Activated T-cell treated with anti-CD3 and anti-CD28 coated beads, Interleukin-2, amount 50 U/mL, for 72 hours (primary cell): ENCODE measurements around the gene MAML2. TPM values are rescaled to one million over a fixed set of nuclear protein-coding genes. Genes with fewer than 3 reads are reported as not detected.

ENCODE experiments used
- ATAC-seq, 2 donors: fragments of 150-1000 bp; cut with Tn5 transposase; replicated peaks in 1 of 2; 2 replicates each; pipeline ENCODE4 v1.10.0; 2021; ENCODE audit warnings: moderate library complexity in 2 of 2, mild to moderate bottlenecking in 1 of 2
- DNase-seq, 2 donors: peaks; one replicate each; pipeline ENCODE4 v3.0.0; 2021 to 2022; ENCODE audit warnings: mixed read lengths in 1 of 2
- H3K27ac Mint-ChIP-seq: one replicate; pipeline ENCODE4 v1.8.0; 2022; ENCODE audit warnings: mild to moderate bottlenecking, moderate library complexity, mixed read lengths
- H3K27me3 Mint-ChIP-seq: one replicate; pipeline ENCODE4 v1.8.0; 2022; ENCODE audit warnings: low read depth, mixed read lengths
- H3K36me3 Mint-ChIP-seq, 2 donors: one replicate each; pipeline ENCODE4 v1.8.0; 2022; ENCODE audit warnings: mixed read lengths in 2 of 2, mild to moderate bottlenecking in 1 of 2; ENCODE audit not compliant: insufficient read depth in 2 of 2
- H3K4me1 Mint-ChIP-seq: one replicate; pipeline ENCODE4 v1.8.0; 2022; ENCODE audit warnings: low read depth, mixed read lengths
- H3K4me3 Mint-ChIP-seq, 2 donors: one replicate each; pipeline ENCODE4 v1.8.0; 2022; ENCODE audit warnings: mild to moderate bottlenecking in 2 of 2, mixed read lengths in 2 of 2, moderate library complexity in 2 of 2
- H3K9me3 Mint-ChIP-seq, 2 donors: one replicate each; pipeline ENCODE4 v1.8.0; 2022; ENCODE audit warnings: mixed read lengths in 2 of 2
- total RNA-seq, 2 donors: library from RNA; stranded (reverse); gene quantifications; one replicate each; pipeline ENCODE4 v1.2.3, GENCODE V29; 2022

Gene MAML2
- total RNA-seq, 2 donors from 2014 or later = 30.5 to 34.6 TPM

DNA sequence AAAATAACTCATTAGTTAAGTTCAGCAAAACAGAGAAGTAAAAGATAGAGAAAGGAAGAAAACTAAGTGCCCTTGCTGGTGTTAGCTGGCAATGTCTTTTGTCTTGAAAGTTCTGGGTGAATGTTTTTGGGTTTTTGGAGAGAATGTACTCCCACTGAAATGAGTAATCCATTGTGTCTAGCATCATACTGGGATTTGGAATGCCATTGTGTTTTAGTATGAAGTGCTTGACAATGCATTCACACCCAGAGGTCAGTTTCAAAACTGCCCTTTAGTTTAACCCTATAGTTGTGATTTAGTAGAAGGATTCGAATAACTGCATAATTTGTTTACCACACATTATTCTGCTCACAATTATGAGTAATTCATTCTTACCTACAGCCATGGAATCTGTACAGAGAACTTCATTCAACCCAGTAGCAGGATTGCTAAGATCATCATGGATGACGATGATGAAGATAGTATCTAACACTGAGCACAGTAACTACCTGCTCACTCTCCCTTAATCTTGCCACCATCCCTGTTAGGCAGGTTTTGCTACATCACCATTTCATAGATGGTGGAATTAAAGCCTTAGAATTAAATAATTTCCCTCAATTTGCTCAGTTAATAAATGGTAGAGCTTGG lies 33.9 kb downstream of the MAML2 start:
- Mint-ChIP-seq H3K4me1 (peaks cover 82% of the 10 kb centered on the region), H3K9me3 (no peaks in the 10 kb centered on the region), H3K36me3 (peaks cover 3 to 4% of the 10 kb centered on the region in 2 donors), H3K27ac (no peak overlapping the region), H3K27me3 (no peaks in the 10 kb centered on the region), H3K4me3 (no peak overlapping the region)
- ATAC-seq = peak; percentile 39 to 58
- no peak for DNase-seq

GRCh38 chr11:96307776-96308140 lies 35.2 kb downstream of the MAML2 start:
- Mint-ChIP-seq H3K27me3 (no peaks in the 10 kb centered on the region), H3K4me1 (peaks cover 83% of the 10 kb centered on the region), H3K36me3 (peaks cover 2% of the 10 kb centered on the region in 2 donors), H3K27ac (peak overlapping the region; percentile 76), H3K4me3 (peak overlapping the region; percentile 64 to 70), H3K9me3 (no peaks in the 10 kb centered on the region)
- no peak for DNase-seq
- ATAC-seq = peak; percentile 24 to 28

- peak overlapping the region; percentile 64 to 70 for H3K4me3 Mint-ChIP-seq
- H3K9me3 Mint-ChIP-seq = no peaks in the 10 kb centered on the region
- H3K4me1 Mint-ChIP-seq = peaks cover 88% of the 10 kb centered on the region
- H3K36me3 Mint-ChIP-seq = peaks cover 2 to 4% of the 10 kb centered on the region in 2 donors
- DNase-seq (no peak), ATAC-seq (peak; percentile 59 to 65)
- H3K27me3 Mint-ChIP-seq = no peaks in the 10 kb centered on the region
- peak overlapping the region; percentile 76 for H3K27ac Mint-ChIP-seq
These were observed 35.8 kb downstream of the MAML2 start for GRCh38 chr11:96306933-96307775.

DNA sequence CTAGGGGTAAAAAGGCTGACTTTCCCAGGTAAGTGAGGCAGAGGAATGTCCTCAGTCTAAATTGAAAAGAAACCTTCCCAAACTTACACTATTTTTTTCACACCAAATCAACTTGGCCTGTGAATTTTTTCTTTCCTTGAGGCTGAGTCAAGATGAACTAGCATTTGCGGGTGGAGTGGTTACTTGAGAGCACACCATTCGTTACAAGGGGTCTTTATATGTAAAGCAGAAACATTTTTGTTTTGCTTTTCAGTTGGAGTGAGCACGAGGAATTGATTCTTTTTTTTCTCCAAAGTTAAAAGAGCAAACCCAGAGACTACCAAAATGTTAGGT lies 36.4 kb downstream of the MAML2 start:
- ATAC-seq (peak in 1 of 2 donors; percentile 10), DNase-seq (no peak)
- Mint-ChIP-seq H3K9me3 (no peaks in the 10 kb centered on the region), H3K27ac (no peak overlapping the region), H3K27me3 (no peaks in the 10 kb centered on the region), H3K36me3 (peaks cover 2 to 4% of the 10 kb centered on the region in 2 donors), H3K4me1 (peaks cover 88% of the 10 kb centered on the region), H3K4me3 (peak overlapping the region; percentile 64 to 70)

GRCh38 chr11:96306071-96306470 lies 36.9 kb downstream of the MAML2 start:
- no peaks in the 10 kb centered on the region for H3K27me3 Mint-ChIP-seq

DNA sequence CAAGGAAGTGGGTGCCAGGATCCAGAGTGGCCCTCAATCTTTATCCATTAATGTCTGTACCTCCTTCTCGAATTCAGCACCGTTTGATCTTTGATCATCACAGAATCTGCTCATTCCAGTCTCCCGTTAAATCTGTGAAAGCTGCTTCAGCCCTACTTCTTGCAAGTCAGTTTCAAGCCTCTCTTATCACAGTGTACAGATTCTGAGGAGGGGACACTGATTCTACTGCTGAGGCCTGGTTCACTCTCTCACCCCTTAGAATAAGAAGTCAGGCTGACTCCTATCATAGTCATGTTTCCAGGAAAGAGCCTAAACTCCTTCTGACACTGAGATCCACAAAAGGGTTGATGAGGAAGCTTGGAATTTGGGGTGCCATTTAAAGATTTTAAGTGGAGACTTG lies 39.0 kb downstream of the MAML2 start:
- ATAC-seq (no peak), DNase-seq (no peak)
- Mint-ChIP-seq H3K9me3 (no peaks in the 10 kb centered on the region), H3K36me3 (peaks cover under 1 to 9% of the 10 kb centered on the region in 2 donors), H3K4me1 (peaks cover 84% of the 10 kb centered on the region), H3K4me3 (peak overlapping the region in 1 of 2 donors; percentile 15), H3K27me3 (no peaks in the 10 kb centered on the region), H3K27ac (peak overlapping the region; percentile 9)

More at GRCh38 chr11:96306071-96306470, 36.9 kb downstream of the MAML2 start:
- ATAC-seq = no peak
- peaks cover 2 to 4% of the 10 kb centered on the region in 2 donors for H3K36me3 Mint-ChIP-seq
- peaks cover 84% of the 10 kb centered on the region for H3K4me1 Mint-ChIP-seq
- H3K27ac Mint-ChIP-seq = no peak overlapping the region
- DNase-seq = no peak
- no peak overlapping the region for H3K4me3 Mint-ChIP-seq
- no peaks in the 10 kb centered on the region for H3K9me3 Mint-ChIP-seq

DNA sequence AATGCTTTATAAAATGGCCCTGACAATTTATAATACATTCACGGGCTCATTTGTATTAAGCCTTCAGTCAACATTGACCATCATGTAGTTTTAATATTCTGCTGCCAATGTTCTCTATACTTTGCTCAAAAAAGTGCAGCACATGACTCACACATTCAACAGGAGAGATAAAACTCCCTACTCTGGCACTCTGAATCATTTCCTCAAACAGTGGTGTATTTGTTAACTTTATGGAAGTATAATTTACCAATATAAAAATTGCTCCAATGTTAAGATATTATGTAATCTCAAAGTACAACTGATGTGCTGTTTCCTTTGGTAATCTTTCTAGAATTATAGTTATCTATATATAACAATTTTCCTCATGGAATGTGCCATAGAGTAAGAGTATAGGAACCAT lies 39.9 kb downstream of the MAML2 start:
- peak; percentile 61 for ATAC-seq
- H3K27me3 Mint-ChIP-seq = no peaks in the 10 kb centered on the region
- peaks cover 1 to 9% of the 10 kb centered on the region in 2 donors for H3K36me3 Mint-ChIP-seq
- peak overlapping the region in 1 of 2 donors; percentile 18 for H3K4me3 Mint-ChIP-seq
- H3K9me3 Mint-ChIP-seq = no peaks in the 10 kb centered on the region
- H3K4me1 Mint-ChIP-seq = peaks cover 78% of the 10 kb centered on the region
- no peak for DNase-seq
- peak overlapping the region; percentile 54 for H3K27ac Mint-ChIP-seq

DNA sequence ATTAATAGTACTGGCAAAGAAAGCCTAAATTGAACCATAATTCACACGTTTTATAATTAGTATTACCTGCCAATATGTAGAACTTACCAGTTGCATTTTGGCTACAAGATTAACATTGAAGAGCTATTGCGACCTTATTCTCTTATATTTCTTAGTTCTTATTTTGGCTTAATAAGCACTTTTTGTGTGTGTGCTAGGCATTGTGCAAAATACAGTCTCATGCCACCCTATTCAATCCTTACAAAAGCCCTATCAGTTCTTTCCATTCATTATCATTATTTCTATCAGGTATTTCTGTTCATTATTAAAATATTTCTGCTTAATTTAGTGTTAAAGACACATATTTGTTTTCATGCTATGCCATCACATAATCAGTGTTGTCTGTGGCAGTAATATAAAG lies 41.2 kb downstream of the MAML2 start:
- Mint-ChIP-seq H3K27ac (no peak overlapping the region), H3K4me3 (no peak overlapping the region), H3K27me3 (no peaks in the 10 kb centered on the region), H3K36me3 (peaks cover 1 to 11% of the 10 kb centered on the region in 2 donors), H3K9me3 (no peaks in the 10 kb centered on the region), H3K4me1 (peaks cover 70% of the 10 kb centered on the region)
- ATAC-seq (no peak), DNase-seq (no peak)

- peaks cover 73% of the 10 kb centered on the region for H3K4me1 Mint-ChIP-seq
- DNase-seq = no peak
- peak overlapping the region; percentile 42 for H3K27ac Mint-ChIP-seq
- H3K9me3 Mint-ChIP-seq = no peaks in the 10 kb centered on the region
- ATAC-seq = no peak
- H3K4me3 Mint-ChIP-seq = no peak overlapping the region
- peaks cover 1 to 13% of the 10 kb centered on the region in 2 donors for H3K36me3 Mint-ChIP-seq
- H3K27me3 Mint-ChIP-seq = no peaks in the 10 kb centered on the region
These were observed 43.7 kb downstream of the MAML2 start for GRCh38 chr11:96299155-96299888.

- no peak overlapping the region for H3K4me3 Mint-ChIP-seq
- peaks cover 77% of the 10 kb centered on the region for H3K4me1 Mint-ChIP-seq
- H3K27me3 Mint-ChIP-seq = no peaks in the 10 kb centered on the region
- no peak for DNase-seq
- H3K27ac Mint-ChIP-seq = no peak overlapping the region
- no peaks in the 10 kb centered on the region for H3K9me3 Mint-ChIP-seq
- no peak for ATAC-seq
- peaks cover 1 to 16% of the 10 kb centered on the region in 2 donors for H3K36me3 Mint-ChIP-seq
These were observed 47.6 kb downstream of the MAML2 start for GRCh38 chr11:96295369-96295768.

DNA sequence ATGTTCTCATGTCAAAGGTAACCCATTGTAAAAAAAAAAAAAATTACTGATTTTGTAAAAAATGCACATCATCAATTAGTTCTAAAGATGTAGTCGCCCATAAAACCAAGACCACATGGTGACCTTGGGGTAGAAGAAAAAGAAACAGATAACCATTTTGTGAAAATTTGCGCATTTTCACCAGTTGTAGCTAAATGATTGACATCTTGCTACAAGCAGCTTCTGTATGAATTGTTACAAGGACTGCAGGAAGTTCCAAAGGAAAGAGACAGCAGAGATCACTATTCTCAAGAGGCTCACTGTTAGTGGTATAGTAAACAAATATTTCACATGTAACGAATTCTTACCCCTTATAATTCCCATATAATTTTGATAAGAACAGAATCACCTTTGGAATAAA lies 48.7 kb downstream of the MAML2 start:
- H3K4me3 Mint-ChIP-seq = peak overlapping the region; percentile 59 to 80
- no peaks in the 10 kb centered on the region for H3K27me3 Mint-ChIP-seq
- peak overlapping the region; percentile 7 for H3K27ac Mint-ChIP-seq
- no peak for ATAC-seq
- H3K4me1 Mint-ChIP-seq = peaks cover 78% of the 10 kb centered on the region
- H3K9me3 Mint-ChIP-seq = no peaks in the 10 kb centered on the region
- DNase-seq = no peak
- peaks cover 1 to 10% of the 10 kb centered on the region in 2 donors for H3K36me3 Mint-ChIP-seq

- Mint-ChIP-seq H3K27me3 (no peaks in the 10 kb centered on the region), H3K4me1 (peaks cover 84% of the 10 kb centered on the region), H3K9me3 (no peaks in the 10 kb centered on the region), H3K4me3 (peak overlapping the region; percentile 59 to 80), H3K27ac (peak overlapping the region; percentile 7), H3K36me3 (peaks cover 0 to 10% of the 10 kb centered on the region in 2 donors)
- ATAC-seq = peak; percentile 95 to 96
- peak; percentile 26 to 34 for DNase-seq
These were observed 49.4 kb downstream of the MAML2 start for GRCh38 chr11:96293598-96294021.

DNA sequence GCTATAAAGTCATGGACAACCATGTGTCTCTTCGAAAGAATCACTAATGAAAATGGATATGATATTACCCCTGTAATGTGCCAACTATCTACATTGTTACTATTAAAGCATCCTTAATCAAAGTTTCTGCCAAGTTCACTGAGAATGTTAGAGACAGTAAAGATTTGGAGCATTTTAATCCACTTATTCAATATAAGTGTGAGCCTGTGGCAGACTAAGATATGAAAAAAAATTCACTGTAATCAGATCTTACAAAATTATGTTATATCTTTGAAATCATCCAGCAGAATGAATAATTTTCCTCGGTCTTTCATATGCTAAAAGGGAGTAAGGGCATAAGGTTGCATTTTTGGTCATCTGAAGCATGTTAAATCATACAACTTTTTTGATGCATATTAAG lies 49.9 kb downstream of the MAML2 start:
- no peak for DNase-seq
- Mint-ChIP-seq H3K9me3 (no peaks in the 10 kb centered on the region), H3K4me3 (peak overlapping the region; percentile 18 to 80), H3K27ac (no peak overlapping the region), H3K4me1 (peaks cover 87% of the 10 kb centered on the region), H3K27me3 (no peaks in the 10 kb centered on the region), H3K36me3 (peaks cover 0 to 10% of the 10 kb centered on the region in 2 donors)
- ATAC-seq = peak; percentile 2 to 12
